Transverse colon (tissue), 4 donors: ENCODE data around the gene GAPDHS. TPM values are rescaled to one million over a fixed set of nuclear protein-coding genes. Genes with fewer than 3 reads are reported as not detected.

Source experiments
- DNase-seq: peaks from one replicate; pipeline ENCODE4 v3.0.0-alpha.2; 2019
- H3K27ac ChIP-seq, 4 donors: fragments of 200-600 bp; sonication (generic); 2 replicates each; pipeline ENCODE4 v1.5.1; 2016 to 2018; ENCODE audit warnings: inconsistent platforms in 4 of 4
- H3K27me3 ChIP-seq: fragments of 200-600 bp; sonication (generic); 2 replicates; pipeline ENCODE4 v1.5.1; 2017; ENCODE audit warnings: inconsistent platforms
- H3K36me3 ChIP-seq, 4 donors: fragments of 200-600 bp; sonication (generic); 2 replicates each; pipeline ENCODE4 v1.5.1; 2017 to 2019; ENCODE audit warnings: inconsistent platforms in 4 of 4
- H3K4me1 ChIP-seq, 4 donors: fragments of 200-600 bp; sonication (generic); 2 replicates each; pipeline ENCODE4 v1.5.1; 2017 to 2020; ENCODE audit warnings: inconsistent platforms in 4 of 4
- H3K4me3 ChIP-seq, 4 donors: fragments of 200-600 bp; sonication (generic); 1 replicate in 1 of 4; 2 replicates in 3 of 4; pipeline versions ENCODE4 v1.5.1 to v1.6.1; 2017 to 2019; ENCODE audit warnings: inconsistent platforms in 4 of 4
- H3K9me3 ChIP-seq, 2 donors: fragments of 200-600 bp; sonication (generic); 2 replicates each; pipeline ENCODE4 v1.5.1; 2017 to 2019; ENCODE audit warnings: inconsistent platforms in 2 of 2
- EP300 ChIP-seq: sonication (generic); formaldehyde crosslinking; IDR thresholded peaks from one replicate; pipeline ENCODE4 v1.6.1; 2017; ENCODE audit warnings: antibody characterized with exemption, low read depth
- POLR2A ChIP-seq: fragments of 450-650 bp; IDR thresholded peaks from one replicate; pipeline ENCODE4 v1.6.1; 2016; ENCODE audit warnings: antibody characterized with exemption, mild to moderate bottlenecking, moderate library complexity
- POLR2AphosphoS5 ChIP-seq, 3 donors: sonication (generic); formaldehyde crosslinking; IDR thresholded peaks; one replicate each; pipeline ENCODE4 v1.6.1; 2016; ENCODE audit warnings: antibody characterized with exemption in 3 of 3
- WGBS, 2 donors: methylation state at CpG; one replicate each; pipeline ENCODE4 v1.1.5; 2018; ENCODE audit warnings: low coverage in 1 of 2; 5-methylcytosine and 5-hydroxymethylcytosine counted together
- in situ Hi-C, 4 donors: fragments of 200-750 bp; cut with MboI; loops; one replicate each; pipeline versions ENCODE4 v1.15.0 to v1.15.1; 2017; ENCODE audit warnings: low sequenced_read_pairs in 3 of 4, low pct_ligation_motif_present in 1 of 4, low pct_unique_long_range_greater_than_20kb in 1 of 4
- intact Hi-C: fragments of 100-400 bp; cut with DNase I; formaldehyde crosslinking; loops from one replicate; pipeline ENCODE4 v1.15.1; 2023; ENCODE audit warnings: low total_unique reads
- total RNA-seq, 4 donors: library from RNA; depleted of rRNA; stranded (reverse); fragments of >200 nt; gene quantifications; one replicate each; pipeline ENCODE4 v1.1.0, GENCODE V29; 2016
- TF ChIP-seq, protein P1 (sequence below), 5 experiments: fragments of 200-600 bp in 3 of 5; fragments of 450-650 bp in 2 of 5; sonication (generic) in 3 of 5; IDR thresholded peaks; 1 replicate in 2 of 5; 2 replicates in 3 of 5; pipeline ENCODE4 v1.5.1; 2016 to 2017; ENCODE audit warnings: antibody characterized with exemption in 5 of 5, inconsistent platforms in 3 of 5, mild to moderate bottlenecking in 2 of 5, moderate library complexity in 1 of 5

GAPDHS gene
- total RNA-seq, 4 donors from 2014 or later: not detected

DNA sequence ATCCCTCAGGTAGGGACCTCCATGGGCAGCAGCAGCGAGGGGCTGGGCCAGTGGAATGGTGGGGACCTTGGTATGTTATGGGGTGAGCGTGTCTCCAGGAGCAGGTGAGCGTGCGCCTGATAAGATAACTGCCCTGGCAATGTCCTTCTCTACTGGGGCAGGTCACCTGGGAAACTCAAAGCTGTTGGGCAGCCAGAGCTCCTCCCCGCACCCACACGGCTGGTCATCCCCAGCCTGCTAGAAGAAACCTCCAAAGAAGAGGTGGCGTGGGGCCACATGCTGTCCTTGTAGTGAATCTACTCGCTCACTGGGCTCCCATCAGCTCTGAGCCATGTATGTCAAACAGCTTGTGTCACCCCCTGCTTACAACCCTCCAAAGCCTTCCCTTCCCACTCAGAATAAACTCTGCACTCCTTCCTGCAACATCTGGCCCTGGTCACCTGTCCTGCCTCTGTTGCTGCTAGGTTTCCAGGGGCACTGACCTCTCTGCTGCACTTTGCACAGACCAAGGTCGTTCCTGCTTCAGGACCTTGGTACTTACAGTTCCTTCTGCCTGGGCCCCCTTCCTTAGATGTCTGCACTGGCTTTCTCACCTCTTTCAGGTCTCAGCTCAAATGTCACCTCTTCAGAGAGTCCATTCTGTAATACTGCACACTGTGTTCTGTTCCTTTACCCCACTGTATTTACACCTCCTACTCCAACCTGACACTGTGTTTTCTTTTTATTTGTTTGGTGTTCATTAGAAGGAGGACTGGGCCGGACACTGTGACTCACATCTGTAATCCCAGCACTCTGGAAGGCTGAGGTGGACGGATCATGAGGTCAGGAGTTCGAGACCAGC is 32.0 kb downstream of the GAPDHS start:
- no peak overlapping the region for H3K4me3 ChIP-seq
- H3K36me3 ChIP-seq: no peaks in the 10 kb centered on the region
- H3K9me3 ChIP-seq: no peaks in the 10 kb centered on the region
- H3K27me3 ChIP-seq: peaks cover 18% of the 10 kb centered on the region
- no peaks in the 10 kb centered on the region for H3K4me1 ChIP-seq
- in situ Hi-C loops (no loop called here), intact Hi-C loops (loop anchor here (1.0 kb wide), 1 partner anchor 13 kb away; no protein-coding TSS in a partner anchor)
- DNase-seq: no peak
- WGBS, 2 donors: 67 to 77% methylated on average over 4 to 12 of the region's 12 CpGs
- TF ChIP-seq EP300: no peak
- no peak for TF ChIP-seq POLR2AphosphoS5 (IDR thresholded peaks at IDR 0.05)
- TF ChIP-seq, protein P1, sequence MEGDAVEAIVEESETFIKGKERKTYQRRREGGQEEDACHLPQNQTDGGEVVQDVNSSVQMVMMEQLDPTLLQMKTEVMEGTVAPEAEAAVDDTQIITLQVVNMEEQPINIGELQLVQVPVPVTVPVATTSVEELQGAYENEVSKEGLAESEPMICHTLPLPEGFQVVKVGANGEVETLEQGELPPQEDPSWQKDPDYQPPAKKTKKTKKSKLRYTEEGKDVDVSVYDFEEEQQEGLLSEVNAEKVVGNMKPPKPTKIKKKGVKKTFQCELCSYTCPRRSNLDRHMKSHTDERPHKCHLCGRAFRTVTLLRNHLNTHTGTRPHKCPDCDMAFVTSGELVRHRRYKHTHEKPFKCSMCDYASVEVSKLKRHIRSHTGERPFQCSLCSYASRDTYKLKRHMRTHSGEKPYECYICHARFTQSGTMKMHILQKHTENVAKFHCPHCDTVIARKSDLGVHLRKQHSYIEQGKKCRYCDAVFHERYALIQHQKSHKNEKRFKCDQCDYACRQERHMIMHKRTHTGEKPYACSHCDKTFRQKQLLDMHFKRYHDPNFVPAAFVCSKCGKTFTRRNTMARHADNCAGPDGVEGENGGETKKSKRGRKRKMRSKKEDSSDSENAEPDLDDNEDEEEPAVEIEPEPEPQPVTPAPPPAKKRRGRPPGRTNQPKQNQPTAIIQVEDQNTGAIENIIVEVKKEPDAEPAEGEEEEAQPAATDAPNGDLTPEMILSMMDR (IDR thresholded peaks at IDR 0.05): no peak
- no peak for TF ChIP-seq POLR2A
- H3K27ac ChIP-seq: no peak overlapping the region

DNA sequence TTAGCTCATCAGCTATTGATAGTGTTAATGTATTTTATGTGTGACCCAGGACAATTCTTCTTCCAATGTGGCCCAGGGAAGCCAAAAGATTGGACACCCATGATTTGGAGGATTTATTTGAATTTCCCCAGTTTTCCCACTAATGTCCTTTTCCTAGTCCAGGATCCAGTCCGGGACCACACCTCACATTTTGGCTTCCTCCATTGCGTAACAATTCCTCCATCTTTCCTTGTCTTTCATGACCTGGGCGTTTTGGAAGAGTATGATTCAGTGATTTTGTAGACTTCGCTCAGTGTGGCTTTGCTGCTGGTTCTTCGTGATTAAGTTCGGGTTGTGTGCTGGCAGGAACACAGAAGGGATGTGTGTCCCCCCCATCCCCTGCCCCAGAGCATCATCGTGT is 33.5 kb downstream of the GAPDHS start:
- Histone ChIP-seq H3K4me3 (no peak overlapping the region), H3K9me3 (no peaks in the 10 kb centered on the region), H3K27me3 (peaks cover 4% of the 10 kb centered on the region), H3K36me3 (no peaks in the 10 kb centered on the region), H3K4me1 (no peaks in the 10 kb centered on the region), H3K27ac (no peak overlapping the region)
- no peak for DNase-seq
- TF ChIP-seq, protein P1 (IDR thresholded peaks at IDR 0.05): no peak
- TF ChIP-seq POLR2AphosphoS5 (IDR thresholded peaks at IDR 0.05) (no peak), EP300 (no peak), POLR2A (no peak)
- WGBS, 2 donors: 76 to 78% methylated on average over 3 to 7 of the region's 7 CpGs
- intact Hi-C loops: no loop called here
- in situ Hi-C loops: no loop called here

DNA sequence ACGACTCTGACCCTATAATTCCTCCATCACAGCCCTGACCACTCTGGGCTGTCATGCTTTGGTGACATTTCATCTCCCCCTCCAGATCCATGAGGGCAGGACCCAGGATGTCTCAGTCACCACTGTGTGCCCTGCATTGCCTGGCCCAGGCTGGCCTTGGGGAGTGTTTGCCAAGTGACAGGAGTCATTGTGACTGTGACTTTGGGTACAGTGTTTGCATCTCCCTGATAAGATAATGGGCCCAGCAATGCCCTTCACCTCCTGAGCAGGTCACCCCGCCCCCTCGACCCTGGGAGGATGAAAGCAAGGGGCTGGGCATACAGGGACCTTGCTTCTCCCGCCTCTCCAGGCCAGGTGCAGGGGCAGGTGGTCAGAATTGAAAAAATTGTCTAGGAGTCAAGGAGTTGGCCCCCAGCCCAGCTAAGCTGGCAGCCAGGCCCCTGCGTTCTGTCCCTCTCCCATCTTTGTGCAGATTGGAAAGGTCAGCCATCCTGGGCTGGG is 36.1 kb downstream of the GAPDHS start:
- no peak for DNase-seq
- no peak overlapping the region for H3K4me3 ChIP-seq
- H3K4me1 ChIP-seq: no peaks in the 10 kb centered on the region
- intact Hi-C loops: no loop called here
- WGBS, 2 donors: 20 to 38% methylated on average over 1 to 5 of the region's 5 CpGs
- in situ Hi-C loops: no loop called here
- no peak overlapping the region for H3K27ac ChIP-seq
- no peaks in the 10 kb centered on the region for H3K27me3 ChIP-seq
- H3K9me3 ChIP-seq: no peaks in the 10 kb centered on the region
- TF ChIP-seq, protein P1 (IDR thresholded peaks at IDR 0.05): no peak
- TF ChIP-seq EP300 (no peak), POLR2AphosphoS5 (IDR thresholded peaks at IDR 0.05) (no peak), POLR2A (no peak)
- no peaks in the 10 kb centered on the region for H3K36me3 ChIP-seq

DNA sequence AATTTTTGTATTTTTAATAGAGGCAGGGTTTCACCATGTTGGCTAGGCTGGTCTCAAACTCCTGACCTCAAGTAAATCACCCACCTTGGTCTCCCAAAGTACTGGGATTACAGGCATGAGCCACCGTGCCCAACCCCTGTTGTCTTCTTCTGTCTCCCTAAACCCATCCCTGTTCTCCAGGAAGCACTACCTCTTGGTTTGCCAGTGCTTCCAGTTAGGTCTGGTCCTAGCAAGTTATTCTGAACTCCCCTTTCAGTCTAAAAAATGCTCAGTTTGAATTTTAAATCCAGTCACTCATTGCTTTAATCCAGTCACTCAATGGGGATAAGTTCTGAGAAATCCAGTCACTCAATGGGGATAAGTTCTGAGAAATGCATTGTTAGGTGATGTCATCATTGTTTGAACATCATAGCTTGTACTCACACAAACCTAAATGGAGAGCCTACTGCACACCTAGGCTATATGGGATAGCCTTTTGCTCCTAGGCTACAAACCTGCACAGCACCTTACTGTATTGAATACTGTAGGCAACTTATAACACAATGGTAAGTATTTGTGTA is 38.2 kb downstream of the GAPDHS start:
- TF ChIP-seq POLR2AphosphoS5 (IDR thresholded peaks at IDR 0.05): no peak
- TF ChIP-seq, protein P1 (IDR thresholded peaks at IDR 0.05): no peak
- no peak for TF ChIP-seq EP300
- TF ChIP-seq POLR2A: no peak
- H3K4me1 ChIP-seq: no peaks in the 10 kb centered on the region
- no peaks in the 10 kb centered on the region for H3K36me3 ChIP-seq
- H3K4me3 ChIP-seq: no peak overlapping the region
- DNase-seq: no peak
- intact Hi-C loops (no loop called here), in situ Hi-C loops (no loop called here)
- peaks cover 10% of the 10 kb centered on the region in 2 donors for H3K9me3 ChIP-seq
- H3K27me3 ChIP-seq: no peaks in the 10 kb centered on the region
- no peak overlapping the region for H3K27ac ChIP-seq
- 71% methylated on average over 1 of the region's 1 CpG; no CpG with 5 or more reads in 1 of the 2 donors for WGBS, 2 donors
